Urinary bladder (tissue), 4 donors: ENCODE results near the gene CCNL1. TPM values are rescaled to one million over a fixed set of nuclear protein-coding genes. Genes with fewer than 3 reads are reported as not detected.

Source experiments
- DNase-seq: peaks from one replicate; pipeline ENCODE4 v3.0.0-alpha.2; 2015; ENCODE audit errors: extremely low spot score
- H3K27ac ChIP-seq: one replicate; pipeline ENCODE4 v1.5.1; 2013; ENCODE audit warnings: low read depth, mild to moderate bottlenecking, moderate library complexity
- H3K36me3 ChIP-seq: one replicate; pipeline ENCODE4 v1.6.1; 2013; ENCODE audit warnings: mild to moderate bottlenecking, moderate library complexity; ENCODE audit not compliant: insufficient read depth
- H3K4me1 ChIP-seq: one replicate; pipeline ENCODE4 v1.6.1; 2013; ENCODE audit warnings: mild to moderate bottlenecking, moderate library complexity; ENCODE audit not compliant: insufficient read depth
- H3K4me3 ChIP-seq: one replicate; pipeline ENCODE4 v1.5.1; 2013; ENCODE audit warnings: low read depth, low read length
- WGBS: extraction: QIAGEN DNeasy Blood & Tissue Kit; methylation state at CpG from one replicate; pipeline ENCODE4 v1.1.7; 2013; 5-methylcytosine and 5-hydroxymethylcytosine counted together
- polyA plus RNA-seq: library from polyadenylated mRNA; stranded (reverse); fragments of 200-250 nt; gene quantifications from one replicate; pipeline ENCODE4 v1.2.3, GENCODE V29; 2013
- total RNA-seq: library from RNA; depleted of rRNA; stranded (reverse); fragments of >200 nt; gene quantifications from one replicate; pipeline ENCODE4 v1.2.3, GENCODE V29; 2014
- donor health status: healthy with polysubstance abuse.
- donor health status: healthy.

The CCNL1 gene
- total and polyA plus RNA-seq, 2 donors, result 68.1 to 214 TPM

DNA sequence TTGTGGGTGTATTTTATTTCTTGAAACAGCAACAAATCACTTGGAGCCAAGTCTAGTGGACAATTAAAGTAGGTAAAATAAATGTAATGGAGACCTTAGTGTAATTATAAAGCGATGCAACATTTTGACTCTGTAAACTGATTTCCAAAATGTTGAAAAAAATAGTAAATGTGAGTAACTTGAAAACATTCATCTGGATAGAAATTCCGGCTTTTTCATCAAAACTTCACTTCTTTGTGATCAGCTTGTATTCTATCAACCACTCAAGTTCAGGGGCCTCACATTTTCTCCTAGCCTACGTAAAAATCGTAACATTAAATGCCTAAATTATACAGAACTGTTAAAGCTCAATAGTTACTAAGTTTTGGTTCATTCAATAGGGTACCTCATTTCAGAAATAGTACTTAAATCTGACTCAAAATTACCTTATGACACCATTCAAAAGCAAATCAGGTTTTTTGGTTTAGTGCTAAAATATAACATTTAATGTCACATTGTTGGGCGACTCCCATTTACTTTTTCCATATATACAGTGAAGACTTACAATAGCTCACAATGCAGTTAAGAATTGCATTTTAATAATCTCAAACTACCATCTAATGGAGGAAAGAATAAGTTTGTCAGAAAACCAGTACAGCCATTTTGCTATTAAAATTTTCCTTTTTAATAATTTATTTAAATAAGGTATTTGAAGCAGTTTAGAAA, 12.7 kb downstream of the CCNL1 start:
- Histone ChIP-seq H3K4me1 (no peaks in the 10 kb centered on the region), H3K27ac (no peak overlapping the region), H3K4me3 (no peak overlapping the region), H3K36me3 (peaks cover 19% of the 10 kb centered on the region)
- WGBS, result 93% methylated on average over 5 of the region's 5 CpGs
- no peak for DNase-seq

DNA sequence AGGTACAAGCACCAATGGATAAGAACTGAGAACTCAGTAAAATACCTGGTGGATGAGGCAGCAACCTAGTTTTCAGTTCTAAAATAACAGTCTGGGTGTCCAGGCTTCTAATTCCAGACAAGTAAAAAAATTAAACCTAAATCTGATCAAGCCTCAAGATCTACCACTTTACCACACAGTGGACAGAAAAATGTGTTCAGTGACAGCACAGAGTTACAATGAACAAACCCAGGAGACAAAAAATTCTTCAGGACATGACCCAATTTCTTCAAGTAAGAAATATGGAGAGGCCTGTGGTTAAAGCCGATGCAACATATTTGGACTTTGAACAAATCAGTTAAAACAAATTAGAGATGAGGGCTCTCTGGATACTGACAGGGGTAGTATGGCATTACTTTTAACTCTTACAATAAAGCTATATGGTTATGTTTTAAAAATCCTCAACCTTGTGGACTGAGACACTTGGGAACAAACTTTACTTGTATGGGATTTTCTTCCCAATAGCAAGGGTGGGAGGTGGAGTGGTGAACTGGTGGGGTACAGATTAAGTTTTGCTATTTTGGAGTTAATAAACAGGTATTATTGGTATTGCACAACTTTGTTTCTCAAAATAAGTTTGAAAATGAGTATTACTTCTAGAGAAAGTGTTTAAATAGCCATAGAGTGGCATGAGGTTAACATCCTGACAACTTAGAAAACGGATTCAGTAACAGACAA, 14.2 kb downstream of the CCNL1 start:
- H3K27ac ChIP-seq, result no peak overlapping the region
- peaks cover 19% of the 10 kb centered on the region for H3K36me3 ChIP-seq
- WGBS, result 84% methylated on average over 2 of the region's 2 CpGs
- DNase-seq, result no peak
- H3K4me3 ChIP-seq, result no peak overlapping the region
- H3K4me1 ChIP-seq, result no peaks in the 10 kb centered on the region

DNA sequence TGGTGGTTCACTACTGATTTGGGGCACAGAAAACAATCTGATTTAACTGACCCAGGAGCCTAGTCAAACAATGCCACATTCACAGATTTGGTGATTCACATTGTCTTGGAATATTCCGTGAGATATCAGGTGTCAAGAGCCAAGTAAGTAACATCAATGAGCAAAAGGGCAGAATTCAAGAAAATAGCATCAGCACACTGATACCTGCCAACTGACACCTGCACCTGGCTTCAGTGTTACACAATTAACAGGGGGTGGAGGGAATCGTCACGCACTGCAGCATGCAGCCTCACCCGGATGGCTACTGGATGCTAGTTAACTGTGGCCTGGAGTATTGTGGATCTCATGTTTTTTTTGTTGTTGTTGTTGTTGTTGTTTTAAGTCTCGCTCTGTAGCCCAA, 17.6 kb downstream of the CCNL1 start:
- 91% methylated on average over 5 of the region's 5 CpGs for WGBS
- DNase-seq, result no peak

DNA sequence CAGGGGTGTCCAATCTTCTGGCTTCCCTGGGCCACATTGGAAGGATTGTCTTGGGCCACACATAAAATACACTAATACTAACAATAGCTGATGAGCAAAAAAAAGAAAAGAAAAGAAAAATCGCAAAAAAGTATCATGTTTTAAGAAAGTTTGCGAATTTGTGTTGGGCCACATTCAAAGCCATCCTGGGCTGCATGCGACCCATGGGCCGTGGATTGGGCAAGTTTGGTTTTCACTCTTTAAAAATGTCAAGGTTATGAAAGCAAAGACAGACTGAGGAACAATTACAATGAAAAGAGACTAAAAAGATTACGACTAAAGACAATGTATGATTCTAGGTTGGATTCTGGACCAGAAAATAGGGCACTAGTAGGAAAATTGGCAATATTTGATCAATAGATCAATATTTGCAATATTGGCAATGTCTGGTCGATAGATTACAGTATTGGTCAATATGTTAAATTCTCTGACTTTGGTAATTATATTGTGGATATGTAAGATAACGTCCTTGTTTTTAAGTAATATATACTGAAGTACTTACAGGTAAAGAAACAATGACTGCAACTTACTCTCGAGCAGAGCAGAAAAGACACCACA, 19.9 kb downstream of the CCNL1 start:
- Histone ChIP-seq H3K36me3 (peaks cover 3% of the 10 kb centered on the region), H3K4me3 (no peak overlapping the region), H3K4me1 (no peaks in the 10 kb centered on the region), H3K27ac (no peak overlapping the region)
- DNase-seq, result no peak
- 81% methylated on average over 8 of the region's 8 CpGs for WGBS

More for the DNA sequence above, 17.6 kb downstream of the CCNL1 start:
- Histone ChIP-seq H3K27ac (no peak overlapping the region), H3K36me3 (peaks cover 10% of the 10 kb centered on the region), H3K4me3 (no peak overlapping the region), H3K4me1 (no peaks in the 10 kb centered on the region)

DNA sequence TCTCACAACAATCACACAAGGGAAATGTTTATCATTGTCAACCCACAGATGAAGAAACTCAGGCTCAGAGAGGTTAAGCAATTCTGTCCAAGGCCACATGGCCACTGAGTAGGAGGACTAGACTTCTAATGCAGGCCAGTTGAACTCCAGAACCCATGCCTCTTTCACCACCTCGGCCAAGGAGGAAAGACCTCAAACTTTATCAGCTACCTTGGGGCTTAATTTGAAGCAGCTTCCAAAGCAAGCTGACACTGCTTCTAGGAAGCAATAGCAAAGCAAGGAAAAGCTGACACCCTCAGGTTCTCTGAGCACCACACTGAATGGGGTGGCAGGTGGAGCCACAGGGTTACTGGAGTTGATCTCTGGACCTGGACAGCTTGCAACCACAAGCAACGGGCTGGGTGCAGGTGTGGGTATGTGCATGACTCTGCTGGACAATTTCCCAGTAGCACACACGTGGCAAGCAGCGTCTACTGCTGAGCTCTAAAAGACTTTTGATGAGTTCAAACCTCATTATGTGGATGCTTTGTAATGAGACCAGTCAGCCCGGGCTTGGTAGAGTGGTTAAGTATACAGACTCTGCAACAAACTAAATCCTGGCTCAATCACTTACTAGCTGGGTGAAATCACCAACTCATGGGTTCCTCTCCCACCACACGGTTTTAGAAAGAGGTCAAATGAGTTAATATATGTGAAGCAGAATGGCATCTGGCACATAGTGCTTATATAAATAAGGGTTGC, 23.1 kb downstream of the CCNL1 start:
- no peak overlapping the region for H3K27ac ChIP-seq
- WGBS, result 36% methylated on average over 6 of the region's 6 CpGs
- DNase-seq, result no peak
- no peaks in the 10 kb centered on the region for H3K36me3 ChIP-seq
- no peaks in the 10 kb centered on the region for H3K4me1 ChIP-seq
- no peak overlapping the region for H3K4me3 ChIP-seq

DNA sequence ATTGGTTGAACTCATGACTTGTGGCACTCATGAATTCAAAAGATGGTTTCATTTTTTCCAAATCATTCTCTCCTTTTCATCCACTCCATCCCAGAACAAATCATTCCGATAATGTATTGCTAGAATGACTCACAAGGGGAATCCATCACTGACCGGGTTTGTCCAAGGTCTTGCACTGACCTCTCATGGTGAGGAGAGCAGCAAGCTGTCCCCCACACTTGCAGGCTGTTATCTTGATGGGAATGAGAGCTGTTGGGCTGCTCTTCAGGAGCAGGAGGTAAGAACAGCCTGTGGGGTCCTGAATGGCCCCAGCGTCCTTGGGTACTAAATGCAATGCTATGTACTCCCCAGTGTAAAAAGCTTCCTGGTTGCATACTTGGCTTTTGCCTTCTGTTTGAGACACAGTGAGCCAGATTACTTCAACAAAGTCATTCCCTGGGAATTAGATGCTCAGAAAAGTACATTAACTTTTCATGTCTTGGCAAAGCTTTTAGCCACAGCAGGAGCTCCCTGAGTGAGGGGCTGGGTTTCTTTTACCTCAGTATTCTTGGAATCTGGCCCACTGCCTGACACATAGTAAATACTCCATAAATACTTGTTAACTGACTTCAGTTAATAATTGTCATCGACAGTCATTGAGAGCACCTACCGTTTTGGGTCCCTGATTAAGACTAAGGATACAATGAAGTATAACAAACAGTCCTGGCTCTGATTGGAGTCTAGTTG, 24.1 kb downstream of the CCNL1 start:
- no peak overlapping the region for H3K4me3 ChIP-seq
- no peaks in the 10 kb centered on the region for H3K4me1 ChIP-seq
- H3K36me3 ChIP-seq, result no peaks in the 10 kb centered on the region
- no peak overlapping the region for H3K27ac ChIP-seq
- DNase-seq, result no peak
- WGBS, result 54% methylated on average over 5 of the region's 5 CpGs

DNA sequence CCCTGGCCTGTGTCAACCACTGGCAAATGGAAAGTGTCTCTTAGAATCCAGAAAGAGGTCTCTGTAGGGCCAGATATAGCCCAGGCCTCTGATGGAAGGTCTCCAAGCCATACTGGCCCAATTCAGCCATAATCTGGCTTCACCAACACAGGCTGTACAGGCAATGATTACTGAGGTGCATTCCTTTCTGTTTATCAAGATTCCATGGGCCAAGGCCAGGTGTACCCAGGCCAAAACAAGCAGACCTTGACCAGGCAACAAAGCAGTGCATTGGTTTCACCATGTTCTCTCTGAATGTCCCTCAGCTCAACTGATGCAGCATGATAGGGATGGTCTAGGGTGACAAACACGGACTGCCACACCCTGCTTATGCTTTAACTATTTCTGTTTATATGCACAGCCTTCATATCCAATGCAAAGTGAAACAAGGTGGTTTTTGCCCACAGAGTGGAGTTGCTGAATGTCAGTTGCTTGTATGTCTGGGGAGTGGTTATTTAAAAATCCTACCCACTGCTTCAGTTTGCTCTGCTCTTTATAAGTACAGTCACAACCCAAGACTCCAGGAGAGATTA, 25.2 kb downstream of the CCNL1 start:
- no peak overlapping the region for H3K4me3 ChIP-seq
- DNase-seq, result no peak
- H3K27ac ChIP-seq, result no peak overlapping the region
- H3K4me1 ChIP-seq, result no peaks in the 10 kb centered on the region
- 83% methylated on average over 1 of the region's 1 CpG for WGBS
- H3K36me3 ChIP-seq, result no peaks in the 10 kb centered on the region

DNA sequence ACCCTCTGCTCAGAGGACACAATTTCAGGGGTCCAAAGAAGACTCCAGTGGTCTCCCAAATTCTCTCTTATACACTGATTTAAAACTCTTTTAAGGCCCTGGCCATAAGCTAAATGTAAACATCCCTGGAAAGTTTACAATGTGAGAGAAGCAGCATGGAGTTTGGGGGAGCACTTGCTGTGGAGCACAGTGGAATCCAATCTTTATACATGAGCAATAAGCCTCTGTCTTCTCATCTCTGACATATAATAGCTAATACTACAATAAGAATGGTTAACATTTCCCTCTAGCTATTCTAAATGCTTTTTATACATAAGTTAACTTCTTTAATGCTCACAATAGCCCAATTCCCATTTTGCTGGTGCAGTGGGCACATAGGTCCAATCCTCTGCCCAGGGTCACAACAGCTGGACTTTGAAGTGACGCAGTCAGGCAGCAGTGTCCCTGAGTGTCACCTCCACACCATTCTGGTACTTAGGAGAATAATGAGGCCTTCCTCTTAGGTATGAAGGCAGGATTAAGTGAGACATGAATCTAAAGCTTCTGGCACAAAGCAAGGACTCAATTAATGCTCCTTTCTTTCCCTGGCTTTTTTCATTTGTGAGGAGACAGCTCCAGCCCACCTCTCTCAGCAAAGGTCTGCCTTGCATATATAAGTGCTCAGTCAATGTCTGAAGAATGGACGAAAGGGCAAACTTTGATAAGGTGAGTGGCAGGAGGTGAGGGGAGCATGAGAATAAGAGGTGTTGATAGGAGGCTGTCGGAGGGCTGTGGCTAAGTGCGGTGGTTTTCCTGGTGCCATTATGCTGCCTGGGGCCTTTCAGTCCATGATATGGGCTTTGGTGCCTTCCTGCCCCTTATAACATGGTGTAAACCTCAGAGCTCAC, 26.3 kb downstream of the CCNL1 start:
- Histone ChIP-seq H3K27ac (no peak overlapping the region), H3K36me3 (no peaks in the 10 kb centered on the region), H3K4me3 (no peak overlapping the region), H3K4me1 (no peaks in the 10 kb centered on the region)
- DNase-seq, result no peak
- WGBS, result 93% methylated on average over 4 of the region's 4 CpGs

DNA sequence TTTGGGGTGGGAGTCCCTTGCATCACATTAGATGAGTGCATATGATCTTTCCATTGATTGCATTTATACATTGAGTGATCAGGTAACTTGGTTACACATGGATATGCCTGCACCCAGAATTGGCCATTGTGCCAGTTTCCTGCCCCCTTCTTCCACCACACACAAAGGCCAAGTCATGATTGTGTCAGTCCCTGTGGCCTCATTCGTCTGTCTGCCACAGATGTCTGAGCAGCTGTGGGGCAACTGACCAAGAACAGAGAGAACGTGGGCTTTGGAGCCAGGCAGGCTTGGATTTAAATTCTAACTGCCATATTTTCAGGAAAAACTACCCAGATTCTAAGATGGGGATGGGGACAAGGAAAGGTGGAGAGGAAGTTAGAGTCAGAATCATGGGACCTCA, 27.0 kb downstream of the CCNL1 start:
- Histone ChIP-seq H3K4me1 (no peaks in the 10 kb centered on the region), H3K4me3 (no peak overlapping the region), H3K36me3 (no peaks in the 10 kb centered on the region), H3K27ac (no peak overlapping the region)
- DNase-seq, result no peak
- WGBS, result 82% methylated on average over 2 of the region's 2 CpGs

DNA sequence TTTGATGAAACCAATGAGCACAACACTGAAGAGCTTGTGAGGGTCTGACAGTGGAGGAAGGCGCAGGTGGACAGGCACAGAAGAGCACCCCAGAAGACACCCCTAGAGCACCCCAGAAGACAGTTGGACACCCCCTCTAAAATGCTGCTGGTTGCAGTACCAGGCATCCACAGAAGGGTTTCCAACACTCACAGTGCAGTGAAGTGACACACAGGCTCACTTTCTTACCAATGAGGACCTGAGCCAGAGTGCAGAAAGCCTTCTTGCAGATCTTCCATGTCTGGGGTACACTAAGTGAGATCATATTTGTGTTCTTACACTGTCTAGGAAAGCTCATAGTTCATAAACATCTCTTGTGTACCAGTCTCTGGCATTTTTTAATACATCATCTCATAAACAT, 27.6 kb downstream of the CCNL1 start:
- 100% methylated on average over 1 of the region's 1 CpG for WGBS
- no peaks in the 10 kb centered on the region for H3K4me1 ChIP-seq
- no peak overlapping the region for H3K4me3 ChIP-seq
- H3K36me3 ChIP-seq, result no peaks in the 10 kb centered on the region
- H3K27ac ChIP-seq, result no peak overlapping the region
- DNase-seq, result no peak

DNA sequence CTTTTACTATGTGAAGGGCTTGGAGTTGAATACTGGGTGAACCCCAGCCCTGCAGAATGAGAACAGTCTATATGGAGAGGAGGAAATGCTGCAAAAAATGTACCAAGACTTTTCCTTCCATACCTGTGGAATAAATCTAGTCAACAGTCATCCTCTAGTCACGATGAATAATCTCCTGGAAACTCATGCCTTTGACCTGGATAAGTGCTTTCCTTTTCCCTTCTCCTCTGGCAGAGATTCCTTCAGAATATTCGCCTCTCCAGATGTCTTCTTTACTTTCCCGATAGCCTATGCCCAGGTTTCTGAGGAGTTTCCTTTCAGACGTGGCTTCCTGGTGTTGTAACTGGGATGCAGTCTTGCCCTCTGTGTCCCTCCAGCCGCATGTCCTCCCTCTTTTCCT, 28.1 kb downstream of the CCNL1 start:
- no peak overlapping the region for H3K27ac ChIP-seq
- WGBS, result 68% methylated on average over 5 of the region's 5 CpGs
- H3K4me3 ChIP-seq, result no peak overlapping the region
- H3K4me1 ChIP-seq, result no peaks in the 10 kb centered on the region
- no peaks in the 10 kb centered on the region for H3K36me3 ChIP-seq
- no peak for DNase-seq

DNA sequence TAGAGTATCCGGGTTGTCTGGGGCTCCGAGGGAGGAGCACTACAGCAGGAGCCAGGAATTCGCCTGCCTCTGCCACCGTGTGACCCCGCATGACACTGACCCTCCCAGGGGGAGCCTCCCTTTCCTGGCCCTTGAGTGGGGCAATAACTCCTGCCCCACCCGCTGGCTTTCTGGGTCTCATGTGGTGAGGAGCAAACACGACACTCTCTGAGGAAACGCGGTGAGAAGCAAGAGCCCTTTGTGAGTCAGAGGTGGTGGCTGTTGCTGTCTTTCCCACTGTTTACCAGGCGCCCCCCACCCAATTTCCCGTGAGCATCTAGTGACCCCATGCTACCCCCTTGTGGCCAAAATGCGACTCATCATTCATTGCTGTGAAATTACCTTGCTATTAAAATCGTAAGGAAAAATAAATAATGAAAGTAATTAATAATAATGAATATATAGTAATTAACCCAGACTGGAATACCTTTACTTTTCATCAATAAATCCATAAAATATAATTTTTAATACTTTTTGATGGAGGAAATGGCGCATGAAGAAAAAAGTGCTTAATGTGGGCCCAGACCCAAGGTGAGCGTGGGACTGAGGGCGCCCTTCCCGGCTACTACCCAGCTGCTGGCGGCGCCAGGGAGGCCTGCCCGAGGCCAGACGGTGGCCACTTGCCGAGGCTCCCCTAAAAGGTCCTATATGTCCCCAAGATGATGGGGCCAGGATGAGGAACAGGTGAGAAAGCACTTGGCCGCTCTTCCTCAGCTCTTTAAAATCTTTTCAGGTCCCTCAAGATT, 29.3 kb downstream of the CCNL1 start:
- H3K36me3 ChIP-seq, result no peaks in the 10 kb centered on the region
- DNase-seq, result peak; percentile 46
- H3K4me3 ChIP-seq, result no peak overlapping the region
- H3K4me1 ChIP-seq, result no peaks in the 10 kb centered on the region
- 22% methylated on average over 23 of the region's 23 CpGs for WGBS
- peak overlapping the region; percentile 73 for H3K27ac ChIP-seq
